Endothelial cell of umbilical vein (primary cell): ENCODE data around the gene MORN5. TPM values are rescaled to one million over a fixed set of nuclear protein-coding genes. Genes with fewer than 3 reads are reported as not detected.

ENCODE experiments used
- BruUV-seq: library from RNA; stranded (reverse); fragments of 400-500 nt; replicated peaks from 2 replicates; lab custom pipeline; 2021; lab: Mats Ljungman, UMichigan
- CTCF ChIA-PET: fragments of 300-600, 350-600 bp; sonication (Branson Sonifier 250); formaldehyde crosslinking; loops from one replicate; lab custom pipeline; 2021; ENCODE audit warnings: antibody characterized with exemption, inconsistent platforms; lab: Charles Lee
- POLR2A ChIA-PET: fragments of 300-600, 350-600 bp; sonication (Branson Sonifier 250); formaldehyde crosslinking; loops from one replicate; lab custom pipeline; 2021; ENCODE audit warnings: antibody characterized with exemption, inconsistent platforms; lab: Charles Lee
- DNase-seq: peaks from one replicate; pipeline ENCODE4 v3.0.0-alpha.2; 2011; ENCODE audit warnings: low read depth, low spot score
- FAIRE-seq: peaks from 2 replicates; lab custom pipeline; 2011; peaks lifted over from hg19 to GRCh38; lab: Jason Lieb, UNC
- H2AFZ ChIP-seq: 2 replicates; pipeline ENCODE4 v1.6.0; 2012; ENCODE audit warnings: low read depth, low read length, control low read depth, inconsistent platforms
- H3K27ac ChIP-seq: 2 replicates; pipeline ENCODE4 v1.5.1; 2011; ENCODE audit warnings: low read depth, mild to moderate bottlenecking, control low read depth, low read length, moderate library complexity; ENCODE audit not compliant: insufficient read depth
- H3K27me3 ChIP-seq, 2 experiments: 2 replicates each; pipeline versions ENCODE4 v1.6.0 to v1.6.1; 2011; ENCODE audit warnings: low read length in 2 of 2, mixed read lengths in 1 of 2; ENCODE audit not compliant: control insufficient read depth in 2 of 2, insufficient read depth in 2 of 2
- H3K36me3 ChIP-seq, 2 experiments: 2 replicates in 1 of 2; 3 replicates in 1 of 2; pipeline ENCODE4 v1.5.1; 2011; ENCODE audit warnings: low read length in 2 of 2, mild to moderate bottlenecking in 1 of 2, moderate library complexity in 1 of 2; ENCODE audit not compliant: control insufficient read depth in 2 of 2, insufficient read depth in 2 of 2; ENCODE audit errors: extremely low read depth in 1 of 2
- H3K4me1 ChIP-seq: 3 replicates; pipeline ENCODE4 v1.5.1; 2011; ENCODE audit warnings: mild to moderate bottlenecking, low read length; ENCODE audit not compliant: control insufficient read depth, insufficient read depth; ENCODE audit errors: extremely low read depth
- H3K4me2 ChIP-seq: 2 replicates; pipeline ENCODE4 v1.6.1; 2011; ENCODE audit warnings: low read length, control low read depth, mixed read lengths; ENCODE audit not compliant: insufficient read depth
- H3K4me3 ChIP-seq, 3 experiments: fragments of 200-600 bp in 1 of 3; sonication (generic), shearing (Covaris generic) in 1 of 3; replicated peaks in 1 of 3; 2 replicates each; pipeline ENCODE4 v1.5.1; 2011 to 2016; ENCODE audit warnings: control low read depth in 3 of 3, low read length in 3 of 3, mild to moderate bottlenecking in 2 of 3, inconsistent platforms in 1 of 3, low read depth in 1 of 3, moderate library complexity in 1 of 3; ENCODE audit not compliant: insufficient read depth in 1 of 3
- H3K79me2 ChIP-seq: 2 replicates; pipeline ENCODE4 v1.6.0; 2012; ENCODE audit warnings: low read length, inconsistent platforms; ENCODE audit not compliant: control insufficient read depth, insufficient read depth
- H3K9ac ChIP-seq: replicated peaks from 2 replicates; pipeline ENCODE3; 2011; ENCODE audit warnings: low read length, control low read depth; ENCODE audit not compliant: insufficient read depth; ENCODE audit errors: extremely low read depth
- H3K9me1 ChIP-seq: replicated peaks from 3 replicates; pipeline ENCODE4 v1.6.0; 2011; ENCODE audit warnings: mild to moderate bottlenecking, low read length; ENCODE audit not compliant: control insufficient read depth, insufficient read depth; ENCODE audit errors: extremely low read depth
- H3K9me3 ChIP-seq: replicated peaks from 2 replicates; pipeline ENCODE4 v1.5.1; 2012; ENCODE audit warnings: low read length, inconsistent platforms; ENCODE audit not compliant: control insufficient read depth, insufficient read depth
- H4K20me1 ChIP-seq: replicated peaks from 2 replicates; pipeline ENCODE3; 2011; ENCODE audit warnings: mild to moderate bottlenecking, low read length; ENCODE audit not compliant: control insufficient read depth, insufficient read depth; ENCODE audit errors: extremely low read depth
- FOS ChIP-seq: IDR thresholded peaks from 2 replicates; pipeline ENCODE4 v1.6.1; 2011; ENCODE audit warnings: mild to moderate bottlenecking, low read length, moderate library complexity, borderline replicate concordance; ENCODE audit not compliant: insufficient read depth
- GATA2 ChIP-seq: IDR thresholded peaks from 2 replicates; pipeline ENCODE4 v1.7.0; 2011; ENCODE audit warnings: low read depth, mild to moderate bottlenecking, moderate library complexity, mixed read lengths, low read length; ENCODE audit not compliant: insufficient read length, insufficient read depth
- JUN ChIP-seq: IDR thresholded peaks from 2 replicates; pipeline ENCODE4 v1.6.1; 2011; ENCODE audit warnings: borderline replicate concordance, low read depth; ENCODE audit not compliant: insufficient read length, insufficient read depth
- MYC ChIP-seq: IDR thresholded peaks from one replicate; pipeline ENCODE4 v1.6.1; 2011; ENCODE audit warnings: mild to moderate bottlenecking, low read depth, low read length
- POLR2A ChIP-seq: IDR thresholded peaks from 2 replicates; pipeline ENCODE4 v1.6.1; 2012; ENCODE audit warnings: low read depth, mild to moderate bottlenecking, control low read depth, low read length
- POLR2AphosphoS5 ChIP-seq: IDR thresholded peaks from 2 replicates; pipeline ENCODE4 v1.6.1; 2012; ENCODE audit warnings: low read depth, mild to moderate bottlenecking, control low read depth, low read length, moderate library complexity; ENCODE audit not compliant: insufficient read depth
- dilution Hi-C: fragments of 300-500 bp; cut with MboI; formaldehyde crosslinking; loops from one replicate; pipeline ENCODE4 v1.15.0; 2019; ENCODE audit warnings: low sequenced_read_pairs; ENCODE audit not compliant: extremely low pct_ligation_motif_present
- intact Hi-C: fragments of 100-400 bp; cut with micrococcal nuclease; formaldehyde crosslinking; loops from one replicate; pipeline ENCODE4 v1.10.0; 2022
- microRNA-seq: library from miRNA; unstranded; fragments of <30 nt; microRNA quantifications from one replicate; pipeline ENCODE4 v1.2.0, GENCODE V29; 2021; ENCODE audit warnings: borderline number of aligned reads, borderline replicate concordance
- polyA plus RNA-seq, 4 experiments: library from polyadenylated mRNA; depleted of rRNA in 3 of 4; stranded (reverse) in 3 of 4; unstranded in 1 of 4; fragments of >200 nt; gene quantifications; 2 replicates each; pipeline versions ENCODE4 v1.2.1 to v1.2.3, GENCODE V29; 2011 to 2012; ENCODE audit warnings: missing spikeins in 1 of 4
- small RNA-seq: library from RNA; depleted of rRNA; stranded (forward); fragments of <200 nt; gene quantifications from one replicate; pipeline ENCODE3, GENCODE V24; 2012; ENCODE audit warnings: low replicate concordance, low read depth; ENCODE audit not compliant: insufficient read depth, insufficient read length
- total RNA-seq: library from RNA; stranded (reverse); gene quantifications from 2 replicates; pipeline ENCODE4 v1.2.3, GENCODE V29; 2021

MORN5 gene
- total and polyA plus RNA-seq, 2 donors (not counting 3 experiments of a cell fraction or from before 2014, with no cell fraction given) = not detected

DNA sequence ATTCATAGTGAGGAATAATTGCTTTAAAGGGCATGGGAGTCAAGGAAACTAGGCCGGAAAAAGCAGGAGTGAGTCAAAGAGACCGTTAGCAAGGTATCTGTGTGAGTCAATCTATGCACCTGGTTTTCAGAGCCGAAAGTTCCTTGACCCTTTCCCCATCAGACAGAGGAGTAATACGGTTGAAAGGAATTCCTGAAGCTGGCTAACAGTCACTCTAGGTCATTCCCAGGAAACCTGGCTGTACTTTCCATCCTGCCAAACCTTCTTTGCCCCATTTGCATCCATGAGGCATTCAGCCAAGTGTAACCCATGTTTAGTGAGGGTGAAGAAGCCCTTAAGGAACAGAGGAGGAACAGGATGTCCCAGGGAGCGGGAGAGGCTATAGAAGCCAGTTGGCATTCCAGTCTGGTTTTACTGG is 88.7 kb downstream of the MORN5 start:
- H4K20me1 ChIP-seq = no peaks in the 10 kb centered on the region
- no peak overlapping the region for H3K4me3 ChIP-seq
- H3K9me3 ChIP-seq = no peaks in the 10 kb centered on the region
- dilution Hi-C loops = no loop called here
- no TSS peak for BruUV-seq
- no peaks in the 10 kb centered on the region for H3K9me1 ChIP-seq
- H3K79me2 ChIP-seq = peaks cover 5% of the 10 kb centered on the region
- no peak overlapping the region for H3K9ac ChIP-seq
- H3K36me3 ChIP-seq = peaks cover 19 to 22% of the 10 kb centered on the region in 2 experiments
- H3K4me2 ChIP-seq = peak overlapping the region; percentile 13
- ChIA-PET CTCF (interaction anchor here (0.7 to 1.8 kb wide), 10 partner anchors 10 to 149 kb away, joined by 3 to 9 read pairs (median 4); partner anchors contain the start of genes MRRF and RBM18), POLR2A (interaction anchor here (1.1 kb wide), 1 partner anchor 16 kb away, joined by 4 read pairs; the partner anchor contains the start of genes MRRF and RBM18)
- H3K27ac ChIP-seq = peak overlapping the region; percentile 75
- H3K4me1 ChIP-seq = peaks cover 34% of the 10 kb centered on the region
- FAIRE-seq (peak; percentile 87), DNase-seq (peak; percentile 78)
- TF ChIP-seq FOS (peak; percentile 64), POLR2A (no peak), MYC (no peak), POLR2AphosphoS5 (peak; percentile 63), GATA2 (no peak), JUN (peak; percentile 68)
- H3K27me3 ChIP-seq = no peaks in the 10 kb centered on the region
- intact Hi-C loops = loop anchor here (1.0 kb wide), 2 partner anchors 16 to 99 kb away; partner anchors contain the start of genes MRRF and RBM18
- H2AFZ ChIP-seq = no peak overlapping the region

Small RNAs within 50 kb of the gene (microRNA-seq; reads per million reads assigned to microRNA genes)
- gene MIR4478 = not detected

Small RNAs within 50 kb of the gene (small RNA-seq; reads per million reads assigned to genes)
- gene MIR4478 = not detected

Other genes with a start within 250 kb of the MORN5 start
- gene TTLL11, start 66.6 kb upstream of the MORN5 start, total RNA-seq = 4.9 and 8.1 TPM in 2 replicates
- gene TTLL11, start 66.6 kb upstream of the MORN5 start, polyA plus RNA-seq = 5.0 and 5.1 TPM in 2 replicates
- 65.5 and 68.2 TPM in 2 replicates for gene NDUFA8, start 129 bp upstream of the MORN5 start, total RNA-seq
- gene NDUFA8, start 129 bp upstream of the MORN5 start, polyA plus RNA-seq = 81.4 and 100 TPM in 2 replicates
- 9.4 and 18.4 TPM in 2 replicates for gene LHX6, start 69.0 kb downstream of the MORN5 start, total RNA-seq
- 1.8 and 2.4 TPM in 2 replicates for gene LHX6, start 69.0 kb downstream of the MORN5 start, polyA plus RNA-seq
- 26.9 and 28.6 TPM in 2 replicates for gene RBM18, start 104.9 kb downstream of the MORN5 start, total RNA-seq
- gene RBM18, start 104.9 kb downstream of the MORN5 start, polyA plus RNA-seq = 7.0 and 7.9 TPM in 2 replicates
- 36.4 and 36.5 TPM in 2 replicates for gene MRRF, start 105.0 kb downstream of the MORN5 start, total RNA-seq
- gene MRRF, start 105.0 kb downstream of the MORN5 start, polyA plus RNA-seq = 24.2 and 27.2 TPM in 2 replicates
- gene PTGS1, start 211.1 kb downstream of the MORN5 start, total RNA-seq = 14.6 and 45.2 TPM in 2 replicates
- 37.6 and 43.9 TPM in 2 replicates for gene PTGS1, start 211.1 kb downstream of the MORN5 start, polyA plus RNA-seq